Kidney (tissue), 14 donors: ENCODE measurements around the gene RPL37A. TPM values are rescaled to one million over a fixed set of nuclear protein-coding genes. Genes with fewer than 3 reads are reported as not detected.

Source experiments
- DNase-seq, 5 donors: peaks; one replicate each; pipeline ENCODE4 v3.0.0-alpha.2; 2013 to 2020
- FAIRE-seq: peaks from 2 replicates; lab custom pipeline; 2012; peaks lifted over from hg19 to GRCh38; lab: Jason Lieb, UNC
- H3K27ac ChIP-seq, 2 donors: one replicate each; pipeline ENCODE4 v1.7.0; 2013; ENCODE audit warnings: low read depth in 2 of 2, low read length in 2 of 2, inconsistent platforms in 1 of 2
- H3K27me3 ChIP-seq: one replicate; pipeline ENCODE4 v1.7.1; 2013; ENCODE audit warnings: low read length, inconsistent platforms; ENCODE audit not compliant: control insufficient read depth, insufficient read depth
- H3K36me3 ChIP-seq, 3 donors: one replicate each; pipeline versions ENCODE4 v1.7.0 to v1.7.1; 2013; ENCODE audit warnings: low read length in 3 of 3, control low read depth in 1 of 3, inconsistent platforms in 1 of 3; ENCODE audit not compliant: insufficient read depth in 3 of 3, control insufficient read depth in 2 of 3
- H3K4me1 ChIP-seq, 3 donors: one replicate each; pipeline versions ENCODE4 v1.7.0 to v1.7.1; 2013; ENCODE audit warnings: low read length in 3 of 3, inconsistent platforms in 1 of 3, low read depth in 1 of 3; ENCODE audit not compliant: control insufficient read depth in 2 of 3, insufficient read depth in 2 of 3
- H3K4me3 ChIP-seq, 3 donors: one replicate each; pipeline versions ENCODE4 v1.7.0 to v1.8.1; 2013; ENCODE audit warnings: low read length in 3 of 3, control low read depth in 1 of 3, inconsistent platforms in 1 of 3
- H3K9ac ChIP-seq, 3 donors: one replicate each; pipeline versions ENCODE4 v1.7.0 to v1.7.1; 2013; ENCODE audit warnings: low read length in 3 of 3, control low read depth in 1 of 3, inconsistent platforms in 1 of 3
- H3K9me3 ChIP-seq, 3 donors: one replicate each; pipeline versions ENCODE4 v1.7.0 to v1.7.1; 2013; ENCODE audit warnings: low read length in 3 of 3, control low read depth in 1 of 3, inconsistent platforms in 1 of 3; ENCODE audit not compliant: control insufficient read depth in 2 of 3, insufficient read depth in 1 of 3
- intact Hi-C: fragments of 100-400 bp; cut with DNase I; formaldehyde crosslinking; loops from one replicate; pipeline ENCODE4 v1.11.1; 2022
- polyA plus RNA-seq: library from polyadenylated mRNA; stranded (reverse); fragments of 350-450 nt; fragmentation: Illumina TruSeq; extraction: RNeasy Lipid Tissue Mini Kit (QIAGEN cat#74804); gene quantifications from one replicate; pipeline ENCODE4 v1.2.3, GENCODE V29; 2014; ENCODE audit warnings: low read depth, low replicate concordance; ENCODE audit not compliant: insufficient read depth
- total RNA-seq: library from RNA; stranded (reverse); fragmentation: NEBNext Ultra II Directional; extraction: Animal tissue kit (Norgen Biotek cat#: 25700); gene quantifications from one replicate; pipeline ENCODE4 v1.2.1, GENCODE V29; 2021
- TF ChIP-seq, protein P1 (sequence below): IDR thresholded peaks from 3 replicates; pipeline ENCODE4 v1.5.1; 2012; ENCODE audit warnings: mild to moderate bottlenecking, moderate library complexity, borderline replicate concordance; ENCODE audit not compliant: insufficient read depth; ENCODE audit errors: extremely low read depth
- donor health status: control.
- donor health status: control.
- donor health status: control.
- donor health status: control.
- donor health status: control.
- donor health status: DM: yes; HTN: yes; CAD: no.
- donor health status: Normal renal cell carcinoma (clear cell type).

RPL37A gene
- total and polyA plus RNA-seq, 2 donors from 2014 or later: 1,810 to 4,316 TPM

DNA sequence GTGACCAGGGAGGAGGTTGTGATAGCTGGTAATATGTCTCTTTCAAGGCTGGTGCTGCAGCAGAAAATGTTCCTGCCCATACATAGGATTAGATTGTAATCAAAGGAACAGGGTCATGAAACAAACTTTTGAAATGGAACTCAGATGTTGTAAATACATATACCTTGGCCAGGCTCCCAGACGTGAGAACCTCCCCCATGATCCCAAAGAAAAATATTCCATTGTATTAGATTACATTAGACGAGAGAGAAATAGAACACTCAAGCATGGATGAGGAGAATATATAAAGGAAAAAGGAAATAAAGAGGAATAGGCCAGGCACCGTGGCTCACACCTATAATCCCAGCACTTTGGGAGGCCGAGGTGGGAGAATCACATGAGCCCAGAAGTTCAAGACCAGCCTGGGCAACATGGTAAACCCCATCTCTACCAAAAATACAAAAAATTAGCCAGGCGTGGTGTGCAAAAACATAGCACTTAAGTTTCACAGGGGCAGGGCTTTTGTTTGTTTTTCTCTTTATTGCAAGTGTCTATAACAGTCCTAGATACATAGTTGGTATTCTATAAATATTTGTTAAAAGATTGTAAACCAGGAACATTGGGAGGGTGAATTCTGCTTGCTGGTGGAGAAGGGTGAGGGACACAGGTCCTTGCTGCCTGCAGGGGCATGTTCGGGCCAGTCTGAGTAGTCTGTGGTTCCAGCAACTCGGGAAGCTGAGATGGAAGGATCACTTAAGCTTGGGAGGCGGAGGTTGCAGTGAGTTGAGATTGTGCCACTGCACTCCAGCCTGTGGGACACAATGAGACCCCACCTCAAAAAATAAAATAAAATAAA is 52.8 kb downstream of the RPL37A start:
- Histone ChIP-seq H3K27ac (no peak overlapping the region), H3K9ac (no peak overlapping the region), H3K36me3 (no peaks in the 10 kb centered on the region), H3K27me3 (no peaks in the 10 kb centered on the region), H3K4me3 (no peak overlapping the region), H3K4me1 (peaks cover 0 to 5% (median 0%) of the 10 kb centered on the region in 3 donors), H3K9me3 (no peaks in the 10 kb centered on the region)
- DNase-seq: peak in 1 of 5 donors; percentile 49
- TF ChIP-seq, protein P1, sequence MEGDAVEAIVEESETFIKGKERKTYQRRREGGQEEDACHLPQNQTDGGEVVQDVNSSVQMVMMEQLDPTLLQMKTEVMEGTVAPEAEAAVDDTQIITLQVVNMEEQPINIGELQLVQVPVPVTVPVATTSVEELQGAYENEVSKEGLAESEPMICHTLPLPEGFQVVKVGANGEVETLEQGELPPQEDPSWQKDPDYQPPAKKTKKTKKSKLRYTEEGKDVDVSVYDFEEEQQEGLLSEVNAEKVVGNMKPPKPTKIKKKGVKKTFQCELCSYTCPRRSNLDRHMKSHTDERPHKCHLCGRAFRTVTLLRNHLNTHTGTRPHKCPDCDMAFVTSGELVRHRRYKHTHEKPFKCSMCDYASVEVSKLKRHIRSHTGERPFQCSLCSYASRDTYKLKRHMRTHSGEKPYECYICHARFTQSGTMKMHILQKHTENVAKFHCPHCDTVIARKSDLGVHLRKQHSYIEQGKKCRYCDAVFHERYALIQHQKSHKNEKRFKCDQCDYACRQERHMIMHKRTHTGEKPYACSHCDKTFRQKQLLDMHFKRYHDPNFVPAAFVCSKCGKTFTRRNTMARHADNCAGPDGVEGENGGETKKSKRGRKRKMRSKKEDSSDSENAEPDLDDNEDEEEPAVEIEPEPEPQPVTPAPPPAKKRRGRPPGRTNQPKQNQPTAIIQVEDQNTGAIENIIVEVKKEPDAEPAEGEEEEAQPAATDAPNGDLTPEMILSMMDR: no peak
- intact Hi-C loops: no loop called here
- no peak for FAIRE-seq

GRCh38 chr2:216553093-216553478 is 54.4 kb downstream of the RPL37A start:
- no peaks in the 10 kb centered on the region for H3K36me3 ChIP-seq
- DNase-seq (no peak), FAIRE-seq (no peak)
- H3K4me3 ChIP-seq: no peak overlapping the region
- TF ChIP-seq, protein P1: no peak
- H3K4me1 ChIP-seq: peaks cover 0 to 5% (median 0%) of the 10 kb centered on the region in 3 donors
- no peaks in the 10 kb centered on the region for H3K9me3 ChIP-seq
- no peak overlapping the region for H3K9ac ChIP-seq
- H3K27me3 ChIP-seq: no peaks in the 10 kb centered on the region
- intact Hi-C loops: no loop called here
- no peak overlapping the region for H3K27ac ChIP-seq

Other genes starting within 250 kb of the RPL37A start
- not detected for gene MARCHF4, start 126.4 kb upstream of the RPL37A start, total RNA-seq
- 0.09 TPM for gene MARCHF4, start 126.4 kb upstream of the RPL37A start, polyA plus RNA-seq
- 17.3 TPM for gene SMARCAL1, start 86.4 kb upstream of the RPL37A start, total RNA-seq
- gene SMARCAL1, start 86.4 kb upstream of the RPL37A start, polyA plus RNA-seq: 9.7 TPM
- gene IGFBP2, start 134.6 kb downstream of the RPL37A start, total RNA-seq: 53.7 TPM
- 369 TPM for gene IGFBP2, start 134.6 kb downstream of the RPL37A start, polyA plus RNA-seq
- 572 TPM for gene IGFBP5, start 196.7 kb downstream of the RPL37A start, total RNA-seq
- gene IGFBP5, start 196.7 kb downstream of the RPL37A start, polyA plus RNA-seq: 362 TPM